Measurements from ENCODE around the gene BCS1L. TPM values are rescaled to one million over a fixed set of nuclear protein-coding genes. Genes with fewer than 3 reads are reported as not detected.

BCS1L gene
- total RNA-seq, 1 experiment from 2014 or later = 39.1 TPM

DNA sequence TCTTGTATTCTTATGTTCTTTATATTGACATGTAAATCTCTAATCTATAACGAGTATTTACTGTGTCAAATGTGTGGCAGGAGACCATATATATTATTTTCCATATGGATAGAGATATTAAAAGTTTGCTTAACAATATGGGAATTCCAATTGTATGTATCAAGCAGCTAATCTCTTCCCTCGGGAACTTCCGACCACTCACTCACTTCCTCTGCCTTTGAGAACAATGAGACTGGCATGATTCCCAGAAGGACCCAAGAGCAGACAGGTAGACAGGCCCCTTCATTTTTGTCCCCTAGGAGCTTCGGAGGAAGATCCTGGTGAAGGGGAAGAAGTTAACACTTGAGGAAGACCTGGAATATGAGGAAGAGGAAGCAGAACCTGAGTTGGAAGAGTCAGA, 27.6 kb upstream of the BCS1L start:
- peaks cover 2% of the 10 kb centered on the region for H3K27me3 Mint-ChIP-seq (ENCODE audit: low read depth)
- H2AFZ ChIP-seq (ENCODE audit: low read length) = no peak overlapping the region
- TF ChIP-seq, protein P1, sequence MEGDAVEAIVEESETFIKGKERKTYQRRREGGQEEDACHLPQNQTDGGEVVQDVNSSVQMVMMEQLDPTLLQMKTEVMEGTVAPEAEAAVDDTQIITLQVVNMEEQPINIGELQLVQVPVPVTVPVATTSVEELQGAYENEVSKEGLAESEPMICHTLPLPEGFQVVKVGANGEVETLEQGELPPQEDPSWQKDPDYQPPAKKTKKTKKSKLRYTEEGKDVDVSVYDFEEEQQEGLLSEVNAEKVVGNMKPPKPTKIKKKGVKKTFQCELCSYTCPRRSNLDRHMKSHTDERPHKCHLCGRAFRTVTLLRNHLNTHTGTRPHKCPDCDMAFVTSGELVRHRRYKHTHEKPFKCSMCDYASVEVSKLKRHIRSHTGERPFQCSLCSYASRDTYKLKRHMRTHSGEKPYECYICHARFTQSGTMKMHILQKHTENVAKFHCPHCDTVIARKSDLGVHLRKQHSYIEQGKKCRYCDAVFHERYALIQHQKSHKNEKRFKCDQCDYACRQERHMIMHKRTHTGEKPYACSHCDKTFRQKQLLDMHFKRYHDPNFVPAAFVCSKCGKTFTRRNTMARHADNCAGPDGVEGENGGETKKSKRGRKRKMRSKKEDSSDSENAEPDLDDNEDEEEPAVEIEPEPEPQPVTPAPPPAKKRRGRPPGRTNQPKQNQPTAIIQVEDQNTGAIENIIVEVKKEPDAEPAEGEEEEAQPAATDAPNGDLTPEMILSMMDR (conservative IDR thresholded peaks at IDR 0.05) = no peak
- no peak overlapping the region for H3K4me2 ChIP-seq (ENCODE audit: insufficient read depth, insufficient read length, low read length)
- H3K14ac ChIP-seq (ENCODE audit: insufficient read depth, low read length) = no peak overlapping the region
- no peaks in the 10 kb centered on the region for H3K79me2 ChIP-seq (ENCODE audit: insufficient read depth, low read length)
- H3K27me3 ChIP-seq (ENCODE audit: insufficient read depth, low read length) = no peaks in the 10 kb centered on the region
- H2BK5ac ChIP-seq (ENCODE audit: insufficient read length, low read length) = no peak overlapping the region
- H3K9ac ChIP-seq (ENCODE audit: extremely low read depth, insufficient read length, low read length) = no peak overlapping the region
- no peak overlapping the region for H3K56ac ChIP-seq (ENCODE audit: insufficient read length, low read depth, low read length)
- no peak overlapping the region for H4K5ac ChIP-seq (ENCODE audit: insufficient read length, low read depth, low read length)
- H3T11ph ChIP-seq (ENCODE audit: low read length) = no peak overlapping the region
- no peak overlapping the region for H2BK15ac ChIP-seq (ENCODE audit: low read depth, low read length)
- H4K8ac ChIP-seq (replicated peaks; ENCODE audit: insufficient read length, low read depth, low read length) = no peak overlapping the region
- H3K23ac ChIP-seq (ENCODE audit: insufficient read length, low read depth, low read length) = no peak overlapping the region
- no peaks in the 10 kb centered on the region for H3K79me1 ChIP-seq (ENCODE audit: insufficient read depth, low read depth, low read length, poor library complexity, severe bottlenecking)
- H3K9me3 ChIP-seq (ENCODE audit: control insufficient read depth, low read depth, low read length) = no peaks in the 10 kb centered on the region
- no peak overlapping the region; a peak in 1 of 7 replicates for H3K27ac Mint-ChIP-seq
- H3K4me1 ChIP-seq (ENCODE audit: insufficient read depth, low read length) = no peaks in the 10 kb centered on the region
- no peak overlapping the region for H3K27ac ChIP-seq (ENCODE audit: insufficient read length, low read depth, low read length)
- H3K4ac ChIP-seq (ENCODE audit: low read depth, low read length) = no peak overlapping the region
- no peak overlapping the region for H2BK12ac ChIP-seq (ENCODE audit: insufficient read length, low read depth, low read length)
- H2AK5ac ChIP-seq (ENCODE audit: insufficient read length, low read length) = no peak overlapping the region
- DNase-seq = no peak
- H3K18ac ChIP-seq (ENCODE audit: insufficient read length, low read depth, low read length) = no peak overlapping the region
- H4K20me1 ChIP-seq (ENCODE audit: control insufficient read depth, insufficient read depth, insufficient read length) = no peaks in the 10 kb centered on the region
- H3K4me1 Mint-ChIP-seq = no peaks in the 10 kb centered on the region
- no CpG with 5 or more reads among the region's 4 CpGs for WGBS (ENCODE audit: extremely low coverage, insufficient read length, low lambda C conversion rate)
- no peaks in the 10 kb centered on the region for H3K23me2 ChIP-seq (ENCODE audit: insufficient read length, low read depth, low read length, poor library complexity, severe bottlenecking)
- no peak overlapping the region for H4K91ac ChIP-seq (ENCODE audit: insufficient read length, low read depth, low read length)
- H2BK20ac ChIP-seq (ENCODE audit: low read depth, low read length, poor library complexity, severe bottlenecking) = no peak overlapping the region
- no peak overlapping the region for H3K4me3 Mint-ChIP-seq
- no peaks in the 10 kb centered on the region; a peak in 1 of 5 replicates for H3K9me3 Mint-ChIP-seq
- H3K36me3 Mint-ChIP-seq (ENCODE audit: insufficient read depth in 1 of 3, low read depth in 3 of 3) = peaks cover 8 to 28% (median 23%) of the 10 kb centered on the region in 3 experiments; a peak in 5 of 7 replicates
- H2BK120ac ChIP-seq (ENCODE audit: low read depth, low read length, poor library complexity, severe bottlenecking) = no peak overlapping the region
